Trophoblast cell (in vitro differentiated cells and primary cell): Measurements from ENCODE around the gene SPIRE1.

ENCODE experiments used
- DNase-seq, 2 donors: peaks; one replicate each; pipeline ENCODE4 v3.0.0-alpha.2; 2016
- H2AFZ ChIP-seq: 2 replicates; pipeline ENCODE4 v1.6.1; 2013; ENCODE audit warnings: low read length, moderate library complexity, mild to moderate bottlenecking; ENCODE audit not compliant: insufficient read depth, poor library complexity
- H2AK5ac ChIP-seq: 2 replicates; pipeline ENCODE4 v1.6.1; 2013; ENCODE audit warnings: mild to moderate bottlenecking, low read length
- H2BK120ac ChIP-seq: 2 replicates; pipeline ENCODE4 v1.6.1; 2013; ENCODE audit warnings: low read length, mild to moderate bottlenecking, moderate library complexity; ENCODE audit not compliant: insufficient read depth, poor library complexity
- H2BK12ac ChIP-seq: 2 replicates; pipeline ENCODE4 v1.6.1; 2013; ENCODE audit warnings: mild to moderate bottlenecking, low read length, moderate library complexity
- H2BK5ac ChIP-seq: 2 replicates; pipeline ENCODE4 v1.6.1; 2013; ENCODE audit warnings: low read length, low read depth, moderate library complexity, mild to moderate bottlenecking; ENCODE audit not compliant: poor library complexity
- H3K14ac ChIP-seq: 2 replicates; pipeline ENCODE4 v1.6.1; 2013; ENCODE audit warnings: mild to moderate bottlenecking, low read length
- H3K18ac ChIP-seq: 2 replicates; pipeline ENCODE4 v1.6.1; 2013; ENCODE audit warnings: mild to moderate bottlenecking, low read length
- H3K23ac ChIP-seq: 2 replicates; pipeline ENCODE4 v1.6.1; 2013; ENCODE audit warnings: low read length
- H3K27ac ChIP-seq: 2 replicates; pipeline ENCODE4 v1.5.1; 2013; ENCODE audit warnings: low read depth, mild to moderate bottlenecking, inconsistent platforms, low read length, moderate library complexity
- H3K27me3 ChIP-seq: 2 replicates; pipeline ENCODE4 v1.6.1; 2013; ENCODE audit warnings: inconsistent platforms, mild to moderate bottlenecking, low read length, moderate library complexity; ENCODE audit not compliant: insufficient read depth
- H3K36me3 ChIP-seq, 2 experiments: 1 replicate in 1 of 2; 2 replicates in 1 of 2; pipeline ENCODE4 v1.6.1; 2013; ENCODE audit warnings: low read length in 2 of 2, mild to moderate bottlenecking in 2 of 2, moderate library complexity in 1 of 2; ENCODE audit not compliant: insufficient read depth in 2 of 2, control insufficient read depth in 1 of 2
- H3K4ac ChIP-seq: 2 replicates; pipeline ENCODE4 v1.6.1; 2013; ENCODE audit warnings: low read depth, mild to moderate bottlenecking, low read length, moderate library complexity
- H3K4me1 ChIP-seq, 2 experiments: 1 replicate in 1 of 2; 2 replicates in 1 of 2; pipeline ENCODE4 v1.6.1; 2013; ENCODE audit warnings: low read length in 2 of 2, mild to moderate bottlenecking in 2 of 2, moderate library complexity in 1 of 2; ENCODE audit not compliant: insufficient read depth in 2 of 2, control insufficient read depth in 1 of 2
- H3K4me2 ChIP-seq: 2 replicates; pipeline ENCODE4 v1.6.1; 2013; ENCODE audit warnings: inconsistent platforms, mild to moderate bottlenecking, low read length, moderate library complexity
- H3K4me3 ChIP-seq: 2 replicates; pipeline ENCODE4 v1.5.1; 2013; ENCODE audit warnings: mild to moderate bottlenecking, low read depth, low read length, inconsistent platforms
- H3K79me1 ChIP-seq: one replicate; pipeline ENCODE4 v1.6.1; 2013; ENCODE audit warnings: low read length
- H3K79me2 ChIP-seq: 2 replicates; pipeline ENCODE4 v1.6.1; 2013; ENCODE audit warnings: low read length, mild to moderate bottlenecking; ENCODE audit not compliant: control insufficient read depth, insufficient read depth, poor library complexity
- H3K9ac ChIP-seq: 2 replicates; pipeline ENCODE4 v1.6.1; 2013; ENCODE audit warnings: mild to moderate bottlenecking, low read length
- H3K9me3 ChIP-seq: 2 replicates; pipeline ENCODE4 v1.6.1; 2013; ENCODE audit warnings: low read depth, mild to moderate bottlenecking, control low read depth, inconsistent platforms, low read length; ENCODE audit not compliant: insufficient read depth
- H4K12ac ChIP-seq: 2 replicates; pipeline ENCODE4 v1.6.1; 2013; ENCODE audit warnings: low read depth, mild to moderate bottlenecking, low read length, moderate library complexity
- H4K8ac ChIP-seq: 2 replicates; pipeline ENCODE4 v1.6.1; 2013; ENCODE audit warnings: low read depth, mild to moderate bottlenecking, low read length, moderate library complexity
- H4K91ac ChIP-seq: one replicate; pipeline ENCODE4 v1.6.1; 2013; ENCODE audit warnings: low read depth, mild to moderate bottlenecking, low read length, moderate library complexity
- WGBS: extraction: QIAGEN DNeasy Blood & Tissue Kit; methylation state at CpG from one replicate; pipeline ENCODE4 v1.1.7; 2013; ENCODE audit warnings: missing lambda C conversion rate; ENCODE audit not compliant: insufficient read length, insufficient coverage; ENCODE audit errors: extremely low coverage; 5-methylcytosine and 5-hydroxymethylcytosine counted together

Gene SPIRE1

DNA sequence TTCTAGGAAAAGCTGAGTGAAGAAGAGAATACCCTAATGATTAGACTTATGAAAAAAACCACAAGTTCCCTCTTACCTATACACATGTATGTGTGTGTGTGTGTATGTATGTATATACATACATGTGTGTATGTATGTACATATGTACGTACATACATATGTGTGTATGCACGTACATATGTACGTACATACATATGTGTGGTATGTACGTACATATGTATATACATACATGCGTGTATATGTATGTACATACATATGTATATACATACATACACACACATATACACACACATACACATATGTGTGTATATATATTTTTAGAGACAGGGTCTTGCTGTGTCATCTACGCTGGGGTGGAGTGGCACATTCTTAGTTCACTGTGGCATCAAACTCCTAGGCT, 196.6 kb downstream of the SPIRE1 start:
- no peaks in the 10 kb centered on the region for H3K27me3 ChIP-seq
- no peak overlapping the region for H3K27ac ChIP-seq
- no peak overlapping the region for H2AK5ac ChIP-seq
- H3K79me1 ChIP-seq: no peaks in the 10 kb centered on the region
- DNase-seq: no peak
- H4K91ac ChIP-seq: no peak overlapping the region
- H4K8ac ChIP-seq: no peak overlapping the region
- peaks cover 2% of the 10 kb centered on the region for H3K9me3 ChIP-seq
- no peak overlapping the region for H2BK5ac ChIP-seq
- H2AFZ ChIP-seq: no peak overlapping the region
- no peaks in the 10 kb centered on the region for H3K4me1 ChIP-seq
- H2BK12ac ChIP-seq: no peak overlapping the region
- H3K4me2 ChIP-seq: no peak overlapping the region
- H3K4me3 ChIP-seq: no peak overlapping the region
- no peak overlapping the region for H3K9ac ChIP-seq
- no peak overlapping the region for H3K4ac ChIP-seq
- H4K12ac ChIP-seq: no peak overlapping the region
- no peak overlapping the region for H3K23ac ChIP-seq
- WGBS: no CpG with 5 or more reads among the region's 6 CpGs
- no peaks in the 10 kb centered on the region for H3K79me2 ChIP-seq
- H3K14ac ChIP-seq: no peak overlapping the region
- no peak overlapping the region for H2BK120ac ChIP-seq
- H3K18ac ChIP-seq: no peak overlapping the region
- peaks cover 0 to 3% of the 10 kb centered on the region in 2 experiments for H3K36me3 ChIP-seq

DNA sequence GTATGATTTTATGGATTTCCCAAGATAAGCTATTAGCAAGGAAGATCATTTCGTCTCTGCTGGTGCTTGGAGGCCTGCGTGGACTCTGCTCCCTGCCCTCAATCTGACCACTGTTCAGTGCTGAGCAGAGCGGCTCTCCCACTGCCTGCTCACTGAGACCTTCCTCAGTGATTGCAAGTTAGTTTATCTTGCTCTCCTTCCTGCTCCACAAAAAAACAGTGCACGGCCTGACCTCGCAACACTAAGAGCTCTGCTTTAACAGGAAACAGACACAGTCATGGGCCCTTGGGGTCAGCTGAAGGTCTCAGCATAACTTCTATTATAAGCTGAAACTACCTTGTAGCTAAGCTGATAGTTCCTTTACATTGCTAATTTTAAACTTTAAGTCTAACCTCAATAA, 197.0 kb downstream of the SPIRE1 start:
- no peak overlapping the region for H3K9ac ChIP-seq
- H3K79me2 ChIP-seq: no peaks in the 10 kb centered on the region
- H3K4me3 ChIP-seq: no peak overlapping the region
- no peak overlapping the region for H4K91ac ChIP-seq
- H3K4ac ChIP-seq: no peak overlapping the region
- H2BK12ac ChIP-seq: no peak overlapping the region
- peaks cover 0 to 3% of the 10 kb centered on the region in 2 experiments for H3K36me3 ChIP-seq
- H2AK5ac ChIP-seq: no peak overlapping the region
- H3K4me2 ChIP-seq: no peak overlapping the region
- no peak overlapping the region for H4K12ac ChIP-seq
- no peak overlapping the region for H4K8ac ChIP-seq
- H3K4me1 ChIP-seq: no peaks in the 10 kb centered on the region
- no peak overlapping the region for H3K18ac ChIP-seq
- no peaks in the 10 kb centered on the region for H3K27me3 ChIP-seq
- DNase-seq: no peak
- H3K14ac ChIP-seq: no peak overlapping the region
- H3K9me3 ChIP-seq: peaks cover 2% of the 10 kb centered on the region
- H3K79me1 ChIP-seq: no peaks in the 10 kb centered on the region
- no peak overlapping the region for H2BK120ac ChIP-seq
- no peak overlapping the region for H2AFZ ChIP-seq
- H2BK5ac ChIP-seq: no peak overlapping the region
- WGBS: no CpG with 5 or more reads among the region's 5 CpGs
- no peak overlapping the region for H3K23ac ChIP-seq
- no peak overlapping the region for H3K27ac ChIP-seq

GRCh38 chr18:12458771-12459170, 199.1 kb downstream of the SPIRE1 start:
- no CpG with 5 or more reads among the region's 7 CpGs for WGBS
- H3K23ac ChIP-seq: no peak overlapping the region
- H3K18ac ChIP-seq: no peak overlapping the region

GRCh38 chr18:12456441-12456840, 201.5 kb downstream of the SPIRE1 start:
- H3K9ac ChIP-seq: no peak overlapping the region
- DNase-seq: no peak
- no peak overlapping the region for H2AK5ac ChIP-seq
- H4K12ac ChIP-seq: no peak overlapping the region
- no peak overlapping the region for H3K18ac ChIP-seq
- no peak overlapping the region for H2BK5ac ChIP-seq
- H3K36me3 ChIP-seq: peaks cover 0 to 5% of the 10 kb centered on the region in 2 experiments
- H3K4me2 ChIP-seq: no peak overlapping the region
- no peaks in the 10 kb centered on the region for H3K4me1 ChIP-seq
- no peaks in the 10 kb centered on the region for H3K9me3 ChIP-seq
- no peaks in the 10 kb centered on the region for H3K79me1 ChIP-seq
- H4K91ac ChIP-seq: no peak overlapping the region
- H3K27me3 ChIP-seq: no peaks in the 10 kb centered on the region
- WGBS: no CpG with 5 or more reads among the region's 3 CpGs
- no peak overlapping the region for H2BK12ac ChIP-seq
- H3K23ac ChIP-seq: no peak overlapping the region
- H3K27ac ChIP-seq: no peak overlapping the region
- H4K8ac ChIP-seq: no peak overlapping the region
- H2BK120ac ChIP-seq: no peak overlapping the region
- H3K4ac ChIP-seq: no peak overlapping the region
- no peak overlapping the region for H2AFZ ChIP-seq
- H3K4me3 ChIP-seq: no peak overlapping the region
- no peaks in the 10 kb centered on the region for H3K79me2 ChIP-seq
- H3K14ac ChIP-seq: no peak overlapping the region

More at GRCh38 chr18:12458771-12459170, 199.1 kb downstream of the SPIRE1 start:
- H3K4ac ChIP-seq: no peak overlapping the region
- no peak overlapping the region for H3K4me2 ChIP-seq
- H4K91ac ChIP-seq: no peak overlapping the region
- no peak overlapping the region for H3K9ac ChIP-seq
- no peak overlapping the region for H3K14ac ChIP-seq
- no peaks in the 10 kb centered on the region for H3K79me1 ChIP-seq
- H3K4me3 ChIP-seq: no peak overlapping the region
- peaks cover 0 to 3% of the 10 kb centered on the region in 2 experiments for H3K36me3 ChIP-seq
- no peak overlapping the region for H4K12ac ChIP-seq
- no peaks in the 10 kb centered on the region for H3K4me1 ChIP-seq
- H4K8ac ChIP-seq: no peak overlapping the region
- H2AFZ ChIP-seq: no peak overlapping the region
- no peak overlapping the region for H2BK120ac ChIP-seq
- no peak overlapping the region for H2AK5ac ChIP-seq
- H3K9me3 ChIP-seq: no peaks in the 10 kb centered on the region
- H2BK12ac ChIP-seq: no peak overlapping the region
- no peak for DNase-seq
- no peaks in the 10 kb centered on the region for H3K27me3 ChIP-seq
- H3K27ac ChIP-seq: no peak overlapping the region
- no peaks in the 10 kb centered on the region for H3K79me2 ChIP-seq
- H2BK5ac ChIP-seq: no peak overlapping the region
